ENCODE results near the gene ASB2. TPM values are rescaled to one million over a fixed set of nuclear protein-coding genes. Genes with fewer than 3 reads are reported as not detected.

The ASB2 gene
- polyA plus RNA-seq, 3 donors, result 0.29 to 1.1 (median 0.65) TPM

- WGBS, 3 donors, result 50 to 80% (median 61%) methylated on average over 12 of the region's 12 CpGs
- no peak overlapping the region for H3K27ac ChIP-seq (ENCODE audit: low read depth, low read length)
Observed at GRCh38 chr14:93969082-93969828, 7.1 kb downstream of the ASB2 start.

- 57 to 72% (median 65%) methylated on average over 10 of the region's 10 CpGs for WGBS, 3 donors
- no peak overlapping the region for H3K27ac ChIP-seq (ENCODE audit: low read depth, low read length)
Observed at GRCh38 chr14:93967637-93968250, 8.6 kb downstream of the ASB2 start.

- 88 to 95% (median 94%) methylated on average over 3 of the region's 3 CpGs for WGBS, 3 donors
- H3K27ac ChIP-seq (ENCODE audit: low read depth, low read length), result no peak overlapping the region
Observed at GRCh38 chr14:93965946-93966474, 10.4 kb downstream of the ASB2 start.

GRCh38 chr14:93965287-93965821 lies 11.0 kb downstream of the ASB2 start:
- WGBS, 3 donors, result 86 to 89% (median 87%) methylated on average over 3 of the region's 3 CpGs
- H3K27ac ChIP-seq (ENCODE audit: low read depth, low read length), result no peak overlapping the region

GRCh38 chr14:93964820-93965286 lies 11.5 kb downstream of the ASB2 start:
- WGBS, 3 donors, result 88 to 92% (median 92%) methylated on average over 3 of the region's 3 CpGs

GRCh38 chr14:93964281-93964680 lies 12.1 kb downstream of the ASB2 start:
- no peak overlapping the region for H3K27ac ChIP-seq (ENCODE audit: low read depth, low read length)
- 94 to 95% (median 95%) methylated on average over 10 of the region's 10 CpGs for WGBS, 3 donors

More at GRCh38 chr14:93964820-93965286, 11.5 kb downstream of the ASB2 start:
- H3K27ac ChIP-seq (ENCODE audit: low read depth, low read length), result no peak overlapping the region

GRCh38 chr14:93963692-93964091 lies 12.7 kb downstream of the ASB2 start:
- no peak overlapping the region for H3K27ac ChIP-seq (ENCODE audit: low read depth, low read length)
- 77 to 88% (median 86%) methylated on average over 4 of the region's 4 CpGs for WGBS, 3 donors

GRCh38 chr14:93962701-93963601 lies 13.4 kb downstream of the ASB2 start:
- 44 to 70% (median 50%) methylated on average over 16 of the region's 16 CpGs for WGBS, 3 donors
- H3K27ac ChIP-seq (ENCODE audit: low read depth, low read length), result no peak overlapping the region

- no peak overlapping the region for H3K27ac ChIP-seq (ENCODE audit: low read depth, low read length)
Observed at GRCh38 chr14:93961620-93962019, 14.8 kb downstream of the ASB2 start.

GRCh38 chr14:93960774-93961438 lies 15.5 kb downstream of the ASB2 start:
- 90 to 93% (median 92%) methylated on average over 3 of the region's 3 CpGs for WGBS, 3 donors
- no peak overlapping the region for H3K27ac ChIP-seq (ENCODE audit: low read depth, low read length)

More at GRCh38 chr14:93961620-93962019, 14.8 kb downstream of the ASB2 start:
- WGBS, 3 donors, result 88 to 95% (median 91%) methylated on average over 8 of the region's 8 CpGs

- H3K27ac ChIP-seq (ENCODE audit: low read depth, low read length), result no peak overlapping the region
Observed at GRCh38 chr14:93960108-93960475, 16.3 kb downstream of the ASB2 start.

- no peak overlapping the region for H3K27ac ChIP-seq (ENCODE audit: low read depth, low read length)
- WGBS, 3 donors, result 59 to 73% (median 61%) methylated on average over 23 of the region's 23 CpGs
Observed at GRCh38 chr14:93959239-93960107, 16.9 kb downstream of the ASB2 start.

GRCh38 chr14:93958567-93959238 lies 17.7 kb downstream of the ASB2 start:
- no peak overlapping the region for H3K27ac ChIP-seq (ENCODE audit: low read depth, low read length)
- WGBS, 3 donors, result 83 to 90% (median 83%) methylated on average over 7 of the region's 7 CpGs

GRCh38 chr14:93957751-93958566 lies 18.4 kb downstream of the ASB2 start:
- H3K27ac ChIP-seq (ENCODE audit: low read depth, low read length), result no peak overlapping the region

GRCh38 chr14:93957333-93957710 lies 19.0 kb downstream of the ASB2 start:
- WGBS, 3 donors, result 88 to 94% (median 89%) methylated on average over 7 of the region's 7 CpGs
- no peak overlapping the region for H3K27ac ChIP-seq (ENCODE audit: low read depth, low read length)

More at GRCh38 chr14:93957751-93958566, 18.4 kb downstream of the ASB2 start:
- WGBS, 3 donors, result 93 to 94% (median 94%) methylated on average over 16 of the region's 16 CpGs

Measured in adipose tissue (tissue), 3 donors.